ENCODE data around the gene PAPOLA.

DNA sequence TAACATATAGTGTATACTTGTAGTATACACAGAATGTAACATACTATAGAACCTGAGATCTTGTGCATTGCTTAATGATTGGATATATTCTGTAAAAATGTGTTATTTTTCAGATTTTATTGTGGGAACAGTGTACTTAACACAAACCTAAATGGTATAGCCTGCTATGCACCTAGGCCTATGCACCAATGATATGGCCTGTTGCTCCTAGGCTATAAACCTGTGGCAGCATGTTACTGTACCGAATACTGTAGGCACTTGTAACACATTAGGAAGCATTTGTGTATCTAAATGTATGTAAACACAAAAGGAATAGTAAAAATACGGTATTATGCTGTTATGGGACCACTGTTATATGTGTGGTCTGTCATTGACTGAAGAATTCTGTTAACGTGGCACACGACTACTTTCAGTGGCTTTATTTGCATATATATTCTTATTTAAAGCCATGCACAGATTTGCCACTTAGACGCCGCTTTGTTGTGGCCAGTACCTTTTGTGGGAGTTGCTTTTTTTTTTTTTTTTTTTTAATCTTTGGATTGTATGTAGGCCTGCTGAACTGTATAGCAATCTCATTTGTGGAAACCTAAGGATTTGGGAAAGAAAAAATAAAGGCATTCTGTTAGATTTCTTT is 7.4 kb downstream of the PAPOLA start:
- TF ChIP-seq POLR2A (IDR thresholded peaks at IDR 0.05; ENCODE audit: low read depth, low read length) (no peak), NFE2L2 (IDR thresholded peaks at IDR 0.05; ENCODE audit: low read depth, low read length) (no peak)
- TF ChIP-seq, protein P1, sequence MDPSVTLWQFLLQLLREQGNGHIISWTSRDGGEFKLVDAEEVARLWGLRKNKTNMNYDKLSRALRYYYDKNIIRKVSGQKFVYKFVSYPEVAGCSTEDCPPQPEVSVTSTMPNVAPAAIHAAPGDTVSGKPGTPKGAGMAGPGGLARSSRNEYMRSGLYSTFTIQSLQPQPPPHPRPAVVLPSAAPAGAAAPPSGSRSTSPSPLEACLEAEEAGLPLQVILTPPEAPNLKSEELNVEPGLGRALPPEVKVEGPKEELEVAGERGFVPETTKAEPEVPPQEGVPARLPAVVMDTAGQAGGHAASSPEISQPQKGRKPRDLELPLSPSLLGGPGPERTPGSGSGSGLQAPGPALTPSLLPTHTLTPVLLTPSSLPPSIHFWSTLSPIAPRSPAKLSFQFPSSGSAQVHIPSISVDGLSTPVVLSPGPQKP (IDR thresholded peaks at IDR 0.05; ENCODE audit: borderline replicate concordance, low read depth, low read length): no peak

Data from IMR-90 (cell line).